Measurements from ENCODE around the gene CFAP251. TPM values are rescaled to one million over a fixed set of nuclear protein-coding genes. Genes with fewer than 3 reads are reported as not detected.

The CFAP251 gene
- total RNA-seq, 2 experiments from 2014 or later: 0.21 to 0.35 TPM

DNA sequence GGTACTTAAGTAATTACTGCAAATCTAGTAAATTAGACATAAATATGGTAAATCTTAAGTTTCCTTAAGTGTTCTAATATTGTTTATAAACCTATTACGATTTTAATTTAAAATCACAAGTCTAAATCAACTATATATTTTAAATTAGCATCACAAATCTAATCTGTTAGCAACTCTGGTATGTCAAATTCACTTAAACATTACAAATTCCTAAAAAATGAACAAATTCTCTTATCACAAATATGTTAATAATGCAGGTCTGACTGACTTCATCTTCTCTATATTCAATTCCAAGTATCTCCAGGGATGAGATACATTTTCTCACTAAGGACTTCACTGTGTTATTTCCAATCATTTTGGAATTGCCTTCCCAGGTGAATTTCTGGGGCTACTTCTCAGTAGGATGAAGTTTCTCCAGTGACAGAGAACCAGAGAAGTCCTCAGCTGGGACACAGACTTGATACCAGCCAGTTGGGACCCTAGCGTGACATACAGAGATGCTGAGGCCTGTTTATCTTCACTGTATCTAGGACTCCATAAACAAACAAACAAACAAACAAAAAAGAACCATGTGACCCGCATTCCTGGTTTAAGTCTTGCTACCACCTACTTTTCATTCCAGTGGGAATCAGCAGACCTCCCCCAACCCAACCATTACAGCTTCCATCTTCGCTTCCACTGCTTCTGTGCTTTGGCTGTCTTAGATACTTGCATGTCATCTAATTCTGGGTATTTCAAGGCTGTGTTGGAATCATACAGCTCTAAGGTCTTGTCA, 21.8 kb downstream of the CFAP251 start:
- no peak for ATAC-seq
- H3K27ac Mint-ChIP-seq: no peak overlapping the region
- H3K27me3 Mint-ChIP-seq: no peaks in the 10 kb centered on the region
- CTCF ChIA-PET: interaction anchor here (0.5 kb wide), 1 partner anchor 1677 kb away, joined by 3 read pairs; no protein-coding TSS in a partner anchor
- DNase-seq: no peak
- no peak overlapping the region for H3K4me3 Mint-ChIP-seq
- H3K9me3 Mint-ChIP-seq (ENCODE audit: low read depth): no peaks in the 10 kb centered on the region
- peaks cover 8% of the 10 kb centered on the region for H3K4me1 Mint-ChIP-seq
- H3K36me3 Mint-ChIP-seq: no peaks in the 10 kb centered on the region

DNA sequence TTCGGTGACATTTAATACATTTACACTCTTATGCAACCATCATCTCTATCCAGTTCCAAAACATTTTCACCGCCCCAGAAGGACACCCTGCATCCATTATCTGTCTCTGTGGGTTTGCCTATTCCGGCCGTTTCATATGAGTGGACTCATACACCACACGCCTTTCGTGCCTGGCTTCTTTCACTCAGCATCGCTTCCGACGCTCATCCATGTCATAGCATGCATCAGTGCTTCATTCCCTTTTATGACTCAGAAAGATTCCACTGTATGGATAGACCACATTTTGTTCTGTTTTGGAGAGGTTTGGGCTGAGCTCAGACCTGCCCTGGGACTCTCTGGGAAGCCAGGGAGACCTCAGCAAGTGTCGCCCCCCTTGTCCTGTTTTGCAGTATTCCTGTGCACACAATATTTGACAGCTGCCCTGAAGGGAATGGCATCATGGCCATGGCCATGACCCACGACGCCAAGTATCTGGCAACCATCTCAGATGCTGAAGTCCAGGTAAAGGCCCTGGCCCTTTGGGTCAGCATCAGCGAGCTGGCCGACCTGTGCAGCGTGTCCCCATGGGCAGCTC, 23.8 kb downstream of the CFAP251 start:
- H3K27ac Mint-ChIP-seq: no peak overlapping the region
- DNase-seq (no peak), ATAC-seq (no peak)
- H3K9me3 Mint-ChIP-seq (ENCODE audit: low read depth): no peaks in the 10 kb centered on the region
- no peak overlapping the region for H3K4me3 Mint-ChIP-seq
- H3K27me3 Mint-ChIP-seq: no peaks in the 10 kb centered on the region
- peaks cover 8% of the 10 kb centered on the region for H3K4me1 Mint-ChIP-seq
- CTCF ChIA-PET: no interaction called here
- H3K36me3 Mint-ChIP-seq: no peaks in the 10 kb centered on the region

DNA sequence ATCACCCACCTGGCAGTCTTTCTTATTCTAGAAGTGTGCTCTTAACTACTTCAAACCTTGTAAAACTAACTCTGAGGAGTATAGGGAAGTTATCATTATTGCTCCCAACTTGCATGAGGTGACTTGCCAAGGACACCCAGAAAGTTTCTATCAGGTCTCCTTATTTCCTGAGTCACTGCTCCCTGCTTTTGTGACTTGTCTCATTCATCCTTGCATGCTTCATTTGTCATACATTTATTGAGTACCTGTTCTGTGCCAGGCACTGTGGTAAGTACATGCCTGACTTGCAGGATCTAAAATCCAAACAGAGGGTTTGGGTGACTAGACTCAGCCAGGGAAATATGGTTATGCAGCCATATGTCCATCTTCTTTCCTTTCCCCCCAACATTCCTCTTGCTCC, 25.5 kb downstream of the CFAP251 start:
- CTCF ChIA-PET: no interaction called here
- Mint-ChIP-seq H3K9me3 (ENCODE audit: low read depth) (no peaks in the 10 kb centered on the region), H3K4me1 (peaks cover 2% of the 10 kb centered on the region), H3K27ac (no peak overlapping the region), H3K36me3 (no peaks in the 10 kb centered on the region), H3K27me3 (no peaks in the 10 kb centered on the region), H3K4me3 (no peak overlapping the region)
- no peak for ATAC-seq
- no peak for DNase-seq

DNA sequence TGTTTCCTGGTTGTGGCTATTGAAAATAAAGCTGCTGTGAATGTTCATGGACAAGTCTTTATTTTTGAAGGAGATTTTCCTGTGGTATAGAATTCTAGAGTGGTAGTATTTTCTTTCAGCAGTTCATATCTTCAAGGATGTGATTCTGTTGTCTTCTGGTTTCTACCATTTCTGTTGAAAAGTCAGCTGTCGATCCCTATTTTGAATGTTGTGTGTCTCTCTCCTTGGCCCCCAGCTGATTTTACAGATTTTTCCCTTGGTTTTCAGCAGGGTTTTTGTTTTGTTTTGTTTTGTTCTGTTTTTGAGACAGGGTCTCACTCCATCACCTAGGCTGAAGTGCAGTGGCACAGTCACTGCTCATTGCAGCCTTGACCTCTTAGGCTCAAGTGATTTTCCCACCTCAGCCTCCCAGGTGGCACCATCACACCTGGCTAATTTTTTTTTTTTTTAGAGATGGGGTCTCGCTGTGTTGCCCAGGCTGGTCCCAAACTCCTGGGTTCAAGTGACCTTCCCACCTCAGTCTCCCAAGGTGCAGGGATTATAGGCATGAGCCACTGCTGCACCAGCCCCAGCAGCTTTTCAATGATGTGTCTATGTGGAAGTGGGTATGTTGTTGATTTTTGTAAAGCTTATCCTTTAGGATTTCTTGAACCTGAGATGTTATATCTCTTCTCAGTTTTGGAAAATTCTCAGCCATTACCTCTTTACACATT, 28.1 kb downstream of the CFAP251 start:
- no peak for ATAC-seq
- H3K4me3 Mint-ChIP-seq: no peak overlapping the region
- CTCF ChIA-PET: interaction anchor here (0.8 to 1.1 kb wide), 2 partner anchors 28 to 447 kb away, joined by 3 read pairs; partner anchors contain the start of gene CFAP251
- H3K27ac Mint-ChIP-seq: no peak overlapping the region
- H3K36me3 Mint-ChIP-seq: no peaks in the 10 kb centered on the region
- no peaks in the 10 kb centered on the region for H3K4me1 Mint-ChIP-seq
- no peaks in the 10 kb centered on the region for H3K27me3 Mint-ChIP-seq
- no peak for DNase-seq
- H3K9me3 Mint-ChIP-seq (ENCODE audit: low read depth): no peaks in the 10 kb centered on the region

DNA sequence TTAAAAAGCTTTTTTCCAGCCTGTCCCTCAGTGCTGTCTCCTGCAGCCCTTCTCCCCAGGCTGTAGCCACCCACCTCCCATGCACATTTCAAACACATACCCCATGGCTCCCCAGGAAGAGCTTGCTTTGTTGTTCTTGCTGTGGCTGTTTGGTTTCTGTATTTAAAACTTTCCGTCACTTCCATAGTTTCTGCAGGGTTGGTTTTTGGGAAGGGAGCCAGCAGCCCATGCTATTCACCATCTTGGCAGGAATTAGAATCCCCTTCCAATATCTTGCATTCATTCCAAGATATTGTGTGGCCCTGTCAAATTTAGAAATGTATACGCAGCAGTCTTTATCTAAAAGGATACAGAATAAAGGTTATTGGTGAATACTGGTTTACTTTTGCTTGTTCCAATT, 29.6 kb downstream of the CFAP251 start:
- Mint-ChIP-seq H3K27me3 (peaks cover 5% of the 10 kb centered on the region), H3K4me3 (no peak overlapping the region), H3K36me3 (no peaks in the 10 kb centered on the region), H3K4me1 (no peaks in the 10 kb centered on the region), H3K9me3 (ENCODE audit: low read depth) (no peaks in the 10 kb centered on the region), H3K27ac (no peak overlapping the region)
- ATAC-seq (no peak), DNase-seq (no peak)
- CTCF ChIA-PET: interaction anchor here (1.4 kb wide), 1 partner anchor 44 kb away, joined by 3 read pairs; no protein-coding TSS in a partner anchor

DNA sequence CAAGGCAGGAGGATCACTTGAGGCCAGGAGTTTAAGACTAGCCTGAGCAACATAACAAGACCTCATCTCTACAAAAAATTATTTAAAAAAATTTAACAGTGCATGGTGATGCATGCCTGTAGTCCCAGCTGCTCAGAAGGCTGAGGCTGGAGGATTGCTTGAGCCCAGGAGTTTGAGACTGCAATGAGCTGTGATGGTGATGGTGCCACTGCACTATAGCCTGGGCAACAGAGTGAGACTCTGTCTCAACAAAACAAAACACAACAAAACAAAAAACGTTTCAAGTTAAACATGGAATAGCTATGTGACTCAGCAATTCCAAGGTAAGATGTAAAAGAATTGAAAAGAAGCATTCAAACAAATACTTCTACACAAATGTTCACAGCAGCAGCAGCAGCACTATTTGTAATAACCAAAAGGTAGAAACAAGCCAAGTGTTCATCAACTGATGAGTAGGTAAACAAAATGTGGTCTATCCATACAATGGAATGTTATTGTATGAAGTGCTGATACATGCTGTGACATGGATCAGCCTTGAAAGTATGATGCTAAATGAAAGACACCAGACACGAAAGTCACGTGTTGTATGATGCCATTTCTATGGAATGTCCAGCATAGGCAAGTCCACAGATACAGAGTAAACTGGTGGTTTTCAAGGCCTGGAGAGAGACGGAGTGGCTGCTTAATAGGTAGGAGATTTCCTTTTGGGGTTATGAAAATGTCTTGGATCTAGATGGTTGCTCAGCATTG, 31.4 kb downstream of the CFAP251 start:
- CTCF ChIA-PET: no interaction called here
- Mint-ChIP-seq H3K4me3 (no peak overlapping the region), H3K27me3 (peaks cover 16% of the 10 kb centered on the region), H3K27ac (no peak overlapping the region), H3K36me3 (no peaks in the 10 kb centered on the region), H3K9me3 (ENCODE audit: low read depth) (no peaks in the 10 kb centered on the region), H3K4me1 (no peaks in the 10 kb centered on the region)
- ATAC-seq (no peak), DNase-seq (no peak)

DNA sequence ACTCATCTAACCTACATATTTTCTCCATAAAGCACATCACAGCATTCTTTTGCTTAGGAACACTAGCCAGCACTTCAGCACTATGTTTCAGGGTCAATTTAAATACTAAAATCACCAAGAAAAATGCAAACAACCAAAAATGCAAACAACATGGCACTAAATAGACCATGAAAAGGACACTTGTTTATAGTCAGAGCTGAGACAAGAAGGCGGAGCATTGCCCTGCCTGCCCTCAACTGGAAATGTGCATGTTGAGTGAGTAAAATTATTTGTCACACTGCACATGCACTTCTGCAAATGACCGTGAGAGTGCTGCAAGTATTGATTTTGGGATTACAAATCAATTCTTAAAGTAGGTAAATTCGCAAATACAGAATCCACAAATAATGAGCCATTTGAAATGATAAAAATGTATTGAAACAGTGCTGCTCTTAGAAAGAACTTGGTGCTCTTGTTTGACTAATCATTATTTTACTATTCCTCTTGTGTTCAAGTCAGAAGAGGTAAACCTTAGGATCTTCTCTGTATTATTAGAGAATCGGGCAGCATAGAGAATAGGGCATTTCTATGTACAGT, 34.8 kb downstream of the CFAP251 start:
- Mint-ChIP-seq H3K27ac (no peak overlapping the region), H3K4me1 (no peaks in the 10 kb centered on the region), H3K27me3 (peaks cover 20% of the 10 kb centered on the region), H3K36me3 (no peaks in the 10 kb centered on the region), H3K4me3 (no peak overlapping the region), H3K9me3 (ENCODE audit: low read depth) (no peaks in the 10 kb centered on the region)
- ATAC-seq (no peak), DNase-seq (no peak)
- CTCF ChIA-PET: no interaction called here

DNA sequence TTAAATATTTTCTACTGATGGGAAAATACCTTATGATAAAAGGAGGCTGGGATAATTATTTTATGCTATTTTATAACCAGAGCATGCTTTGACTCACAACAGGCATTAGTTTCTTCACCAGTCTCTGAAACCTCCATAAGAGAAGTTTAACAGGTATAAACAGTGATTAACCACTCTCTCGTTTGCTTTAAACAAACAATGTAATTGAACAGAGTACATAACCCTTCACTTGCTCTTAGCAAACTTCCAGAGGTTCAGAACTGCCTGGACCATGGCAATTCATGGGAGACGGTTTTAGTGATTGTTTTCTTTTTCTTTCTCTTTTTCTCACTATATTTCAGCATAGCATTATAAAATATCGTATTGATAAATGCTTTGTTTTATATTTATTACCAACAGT, 35.3 kb downstream of the CFAP251 start:
- no peak overlapping the region for H3K27ac Mint-ChIP-seq
- H3K4me3 Mint-ChIP-seq: no peak overlapping the region
- no peaks in the 10 kb centered on the region for H3K9me3 Mint-ChIP-seq (ENCODE audit: low read depth)
- CTCF ChIA-PET: no interaction called here
- DNase-seq (no peak), ATAC-seq (no peak)
- no peaks in the 10 kb centered on the region for H3K36me3 Mint-ChIP-seq
- H3K4me1 Mint-ChIP-seq: no peaks in the 10 kb centered on the region
- H3K27me3 Mint-ChIP-seq: peaks cover 20% of the 10 kb centered on the region

DNA sequence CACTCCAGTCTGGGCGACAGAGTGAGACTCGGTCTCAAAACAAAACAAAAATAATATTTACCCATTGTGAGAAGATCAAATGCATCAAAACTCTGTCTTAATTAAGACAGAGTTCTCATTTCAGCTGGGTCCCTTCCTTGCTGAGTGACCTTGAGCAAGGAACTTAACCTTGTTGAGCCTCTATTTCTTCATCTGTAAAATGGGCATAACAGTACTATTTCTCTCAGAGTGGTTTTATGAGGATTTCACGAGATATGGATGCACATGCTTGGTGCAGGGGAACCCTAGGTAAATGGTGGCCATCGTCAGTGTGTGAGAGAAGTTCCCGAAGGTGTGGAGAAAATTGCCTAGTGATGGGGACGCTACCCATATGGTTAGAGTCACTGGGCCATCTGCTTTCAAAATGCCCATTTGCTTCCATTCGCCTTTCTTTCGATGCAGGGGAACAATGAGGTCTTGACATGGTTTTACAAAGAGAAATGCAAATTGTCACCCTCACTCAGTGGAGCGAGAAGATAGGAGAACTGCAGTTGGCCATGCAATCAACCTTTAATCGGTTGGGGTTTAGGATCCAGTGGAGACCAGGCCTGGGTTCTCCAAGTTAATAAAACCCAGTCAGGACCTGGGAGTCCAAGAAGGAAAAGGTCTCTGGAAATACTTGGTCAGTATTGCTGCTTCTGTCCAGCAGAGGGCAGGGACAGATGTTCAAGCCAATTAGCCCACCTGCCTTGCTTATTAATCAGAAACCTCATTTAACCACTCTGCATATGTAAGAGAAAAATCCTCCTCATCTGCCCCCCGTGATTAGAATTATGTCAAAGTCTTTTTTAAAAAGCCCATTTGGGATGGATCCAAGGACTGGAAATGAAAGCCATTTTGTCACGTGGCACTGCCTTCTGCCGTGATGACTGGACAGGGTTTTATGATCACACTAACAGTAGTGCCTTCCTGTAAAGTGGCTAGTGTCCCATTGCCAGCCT, 37.2 kb downstream of the CFAP251 start:
- Mint-ChIP-seq H3K4me1 (no peaks in the 10 kb centered on the region), H3K36me3 (no peaks in the 10 kb centered on the region), H3K27me3 (peaks cover 20% of the 10 kb centered on the region), H3K4me3 (no peak overlapping the region), H3K27ac (no peak overlapping the region), H3K9me3 (ENCODE audit: low read depth) (no peaks in the 10 kb centered on the region)
- ATAC-seq: no peak
- CTCF ChIA-PET: no interaction called here
- DNase-seq: no peak

DNA sequence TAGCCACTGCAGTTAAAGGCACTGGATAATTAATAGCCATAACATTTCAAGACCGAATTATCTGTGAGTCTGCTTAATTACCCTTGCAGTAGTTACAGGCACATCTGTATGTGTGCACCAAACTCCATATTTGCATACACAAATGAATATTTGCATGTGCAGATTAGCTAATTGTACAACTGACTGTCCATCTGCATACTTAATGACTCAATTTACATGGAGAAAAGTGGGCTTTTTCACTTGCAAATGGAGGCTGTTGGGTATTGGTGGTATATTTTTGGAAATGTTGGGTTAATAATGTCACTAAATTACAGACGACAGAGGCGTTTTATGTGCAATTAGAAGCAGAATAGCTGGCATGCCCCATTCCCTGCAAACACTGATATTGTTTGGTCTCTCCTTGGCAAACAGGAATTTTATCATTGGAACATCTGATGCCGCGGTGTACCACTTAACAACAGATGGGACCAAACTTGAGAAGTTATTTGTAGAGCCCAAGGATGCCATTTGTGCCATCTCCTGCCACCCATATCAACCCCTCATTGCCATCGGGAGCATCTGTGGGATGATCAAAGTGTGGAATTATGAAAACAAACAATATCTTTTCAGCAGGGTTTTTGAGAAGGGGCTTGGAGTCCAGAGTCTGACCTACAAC, 39.6 kb downstream of the CFAP251 start:
- CTCF ChIA-PET: no interaction called here
- H3K27ac Mint-ChIP-seq: no peak overlapping the region
- H3K4me1 Mint-ChIP-seq: no peaks in the 10 kb centered on the region
- peaks cover 16% of the 10 kb centered on the region for H3K27me3 Mint-ChIP-seq
- DNase-seq (no peak), ATAC-seq (no peak)
- H3K4me3 Mint-ChIP-seq: no peak overlapping the region
- H3K9me3 Mint-ChIP-seq (ENCODE audit: low read depth): no peaks in the 10 kb centered on the region
- H3K36me3 Mint-ChIP-seq: no peaks in the 10 kb centered on the region

DNA sequence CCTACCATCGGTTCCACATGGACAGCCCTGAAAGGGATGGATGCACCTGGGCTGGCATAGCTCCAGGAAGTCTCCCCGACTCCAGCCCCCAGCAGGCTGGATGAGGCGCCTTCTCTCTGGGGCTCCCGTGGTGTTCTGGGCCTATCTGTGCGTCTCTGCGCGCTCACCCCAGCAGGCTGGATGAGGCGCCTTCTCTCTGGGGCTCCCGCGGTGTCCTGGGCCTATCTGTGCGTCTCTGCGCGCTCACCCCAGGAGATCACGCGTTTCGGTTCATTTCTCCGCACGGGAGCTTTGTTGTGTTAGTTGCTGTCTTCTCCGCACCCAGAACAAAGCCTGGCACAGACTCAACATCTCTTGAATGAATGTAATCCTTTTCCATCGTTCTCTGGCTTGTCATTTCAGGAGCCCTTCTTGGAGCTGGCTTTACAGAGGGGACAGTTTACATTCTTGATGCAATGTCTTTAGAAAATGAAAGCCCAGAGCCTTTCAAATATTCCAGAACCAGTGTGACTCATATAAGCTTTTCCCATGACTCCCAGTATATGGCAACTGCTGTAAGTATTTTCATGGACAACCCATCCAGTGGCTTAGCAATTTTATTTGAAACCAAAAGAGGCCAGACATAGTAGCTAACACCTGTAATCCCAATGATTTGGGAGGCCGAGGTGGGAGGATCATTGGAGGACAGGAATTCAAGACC, 40.3 kb downstream of the CFAP251 start:
- CTCF ChIA-PET: no interaction called here
- no peaks in the 10 kb centered on the region for H3K4me1 Mint-ChIP-seq
- peaks cover 8% of the 10 kb centered on the region for H3K27me3 Mint-ChIP-seq
- no peak for ATAC-seq
- no peak for DNase-seq
- H3K4me3 Mint-ChIP-seq: no peak overlapping the region
- H3K27ac Mint-ChIP-seq: no peak overlapping the region
- H3K9me3 Mint-ChIP-seq (ENCODE audit: low read depth): no peaks in the 10 kb centered on the region
- no peaks in the 10 kb centered on the region for H3K36me3 Mint-ChIP-seq
